Gastroesophageal sphincter (tissue), 4 donors: ENCODE results near the gene PSORS1C1. TPM values are rescaled to one million over a fixed set of nuclear protein-coding genes. Genes with fewer than 3 reads are reported as not detected.
"Not testable (repeated sequence)": the region's sequence is repeated elsewhere in the genome, so short reads cannot be mapped to it uniquely, and the experiment has no call there.

ENCODE experiments used
- ATAC-seq: fragments of 150-250 bp; one replicate; pipeline ENCODE4 v1.9.1; 2016; ENCODE audit warnings: mild to moderate bottlenecking, moderate library complexity
- H3K27ac ChIP-seq, 4 donors: fragments of 200-600 bp; sonication (generic) in 3 of 4; 1 replicate in 3 of 4; 2 replicates in 1 of 4; pipeline ENCODE4 v1.5.1; 2016 to 2019
- H3K27me3 ChIP-seq: fragments of 200-600 bp; sonication (generic); one replicate; pipeline ENCODE4 v1.5.1; 2019
- H3K36me3 ChIP-seq, 2 donors: fragments of 200-600 bp; sonication (generic); one replicate each; pipeline ENCODE4 v1.5.1; 2019; ENCODE audit warnings: control low read depth in 1 of 2
- H3K4me1 ChIP-seq, 3 donors: fragments of 200-600 bp; sonication (generic); 1 replicate in 2 of 3; 2 replicates in 1 of 3; pipeline ENCODE4 v1.5.1; 2016 to 2019; ENCODE audit warnings: control low read depth in 2 of 3
- H3K4me3 ChIP-seq, 2 donors: fragments of 200-600 bp; sonication (generic); one replicate each; pipeline ENCODE4 v1.5.1; 2019; ENCODE audit warnings: mild to moderate bottlenecking in 1 of 2, moderate library complexity in 1 of 2
- H3K9me3 ChIP-seq, 3 donors: fragments of 200-600 bp; sonication (generic); one replicate each; pipeline ENCODE4 v1.5.1; 2017 to 2019; ENCODE audit warnings: control low read depth in 2 of 3
- EP300 ChIP-seq: sonication (generic); formaldehyde crosslinking; IDR thresholded peaks from one replicate; pipeline ENCODE4 v1.6.1; 2017; ENCODE audit warnings: antibody characterized with exemption, mild to moderate bottlenecking
- POLR2A ChIP-seq, 2 donors: fragments of 450-650 bp; IDR thresholded peaks; one replicate each; pipeline ENCODE4 v1.6.1; 2017; ENCODE audit warnings: antibody characterized with exemption in 2 of 2, mild to moderate bottlenecking in 2 of 2, moderate library complexity in 1 of 2
- POLR2AphosphoS5 ChIP-seq: sonication (generic); formaldehyde crosslinking; IDR thresholded peaks from one replicate; pipeline ENCODE4 v1.6.1; 2017; ENCODE audit warnings: antibody characterized with exemption
- WGBS, 2 donors: methylation state at CpG; one replicate each; pipeline ENCODE4 v1.1.5; 2018; ENCODE audit warnings: low coverage in 1 of 2; 5-methylcytosine and 5-hydroxymethylcytosine counted together
- total RNA-seq, 4 donors: library from RNA; depleted of rRNA; stranded (reverse); fragments of >200 nt; gene quantifications; one replicate each; pipeline ENCODE4 v1.1.0, GENCODE V29; 2016
- TF ChIP-seq, protein P1 (sequence below), 4 experiments: fragments of 200-600 bp in 2 of 4; fragments of 450-650 bp in 2 of 4; sonication (generic) in 1 of 4; IDR thresholded peaks; one replicate each; pipeline ENCODE4 v1.5.1; 2017 to 2019; ENCODE audit warnings: antibody characterized with exemption in 4 of 4, mild to moderate bottlenecking in 2 of 4, moderate library complexity in 2 of 4

PSORS1C1 gene
- total RNA-seq, 4 donors from 2014 or later = 0.12 to 7.8 (median 1.7) TPM

DNA sequence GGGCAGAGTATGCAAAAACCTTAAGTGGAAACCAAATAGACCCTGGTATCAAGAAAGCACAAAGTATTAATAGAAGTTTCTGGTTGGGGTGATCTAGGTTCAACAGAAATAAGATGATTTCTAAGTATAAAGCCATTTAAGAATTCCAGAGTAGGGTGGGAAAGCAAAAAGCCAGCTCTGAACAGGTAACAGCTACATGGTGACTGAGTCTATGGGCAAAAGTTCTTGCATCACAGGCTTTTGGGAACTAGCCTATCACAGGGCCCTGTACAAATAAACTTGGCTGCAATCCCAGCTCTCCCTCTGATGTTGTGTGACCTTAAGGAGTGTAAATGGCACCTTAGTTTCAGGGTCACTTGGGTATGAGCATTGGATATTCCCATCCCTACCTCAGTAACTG is 49.3 kb downstream of the PSORS1C1 start:
- Histone ChIP-seq H3K36me3 (peaks cover 0 to 18% of the 10 kb centered on the region in 2 donors), H3K4me3 (no peak overlapping the region), H3K9me3 (no peaks in the 10 kb centered on the region), H3K4me1 (peaks cover 0 to 11% (median 8%) of the 10 kb centered on the region in 3 donors), H3K27ac (no peak overlapping the region), H3K27me3 (no peaks in the 10 kb centered on the region)
- no peak for ATAC-seq
- no peak for TF ChIP-seq POLR2A (IDR thresholded peaks at IDR 0.05)
- TF ChIP-seq, protein P1, sequence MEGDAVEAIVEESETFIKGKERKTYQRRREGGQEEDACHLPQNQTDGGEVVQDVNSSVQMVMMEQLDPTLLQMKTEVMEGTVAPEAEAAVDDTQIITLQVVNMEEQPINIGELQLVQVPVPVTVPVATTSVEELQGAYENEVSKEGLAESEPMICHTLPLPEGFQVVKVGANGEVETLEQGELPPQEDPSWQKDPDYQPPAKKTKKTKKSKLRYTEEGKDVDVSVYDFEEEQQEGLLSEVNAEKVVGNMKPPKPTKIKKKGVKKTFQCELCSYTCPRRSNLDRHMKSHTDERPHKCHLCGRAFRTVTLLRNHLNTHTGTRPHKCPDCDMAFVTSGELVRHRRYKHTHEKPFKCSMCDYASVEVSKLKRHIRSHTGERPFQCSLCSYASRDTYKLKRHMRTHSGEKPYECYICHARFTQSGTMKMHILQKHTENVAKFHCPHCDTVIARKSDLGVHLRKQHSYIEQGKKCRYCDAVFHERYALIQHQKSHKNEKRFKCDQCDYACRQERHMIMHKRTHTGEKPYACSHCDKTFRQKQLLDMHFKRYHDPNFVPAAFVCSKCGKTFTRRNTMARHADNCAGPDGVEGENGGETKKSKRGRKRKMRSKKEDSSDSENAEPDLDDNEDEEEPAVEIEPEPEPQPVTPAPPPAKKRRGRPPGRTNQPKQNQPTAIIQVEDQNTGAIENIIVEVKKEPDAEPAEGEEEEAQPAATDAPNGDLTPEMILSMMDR (IDR thresholded peaks at IDR 0.05) = no peak
- no peak for TF ChIP-seq EP300
- no peak for TF ChIP-seq POLR2AphosphoS5

DNA sequence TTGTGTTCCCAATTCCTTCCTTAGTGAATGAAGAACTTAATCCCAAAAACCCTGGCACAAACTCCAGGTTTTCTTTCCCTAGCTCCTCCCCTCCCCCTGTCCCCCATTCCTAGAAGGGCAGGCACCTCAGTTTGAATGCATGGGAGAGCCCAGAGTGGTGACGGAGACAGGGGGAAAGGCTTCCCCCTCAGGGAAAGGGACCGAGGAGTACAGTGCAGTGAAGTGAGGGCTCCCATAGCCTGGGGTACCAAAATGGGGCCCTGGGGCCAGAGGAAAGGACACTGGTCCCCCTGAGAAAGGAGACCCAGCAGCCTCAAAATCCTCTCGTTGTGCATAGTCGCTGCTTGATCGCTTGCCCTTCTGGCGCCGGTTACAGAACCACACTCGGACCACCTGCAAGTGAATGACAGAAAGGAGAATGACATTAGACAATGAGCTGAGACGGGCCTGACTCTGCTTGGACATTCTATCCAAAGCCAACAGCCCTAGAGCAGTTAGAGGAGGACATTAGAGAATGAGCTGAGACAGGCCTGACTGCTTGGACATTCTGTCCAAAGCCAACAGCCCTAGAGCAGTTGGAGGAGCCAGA is 50.0 kb downstream of the PSORS1C1 start:
- not testable (repeated sequence) for H3K27ac ChIP-seq, H3K9me3 ChIP-seq, H3K4me3 ChIP-seq, ATAC-seq, H3K4me1 ChIP-seq, H3K27me3 ChIP-seq
- WGBS, 2 donors = no CpG with 5 or more reads among the region's 9 CpGs
- H3K36me3 ChIP-seq = peaks cover 0 to 18% of the 10 kb centered on the region in 2 donors

DNA sequence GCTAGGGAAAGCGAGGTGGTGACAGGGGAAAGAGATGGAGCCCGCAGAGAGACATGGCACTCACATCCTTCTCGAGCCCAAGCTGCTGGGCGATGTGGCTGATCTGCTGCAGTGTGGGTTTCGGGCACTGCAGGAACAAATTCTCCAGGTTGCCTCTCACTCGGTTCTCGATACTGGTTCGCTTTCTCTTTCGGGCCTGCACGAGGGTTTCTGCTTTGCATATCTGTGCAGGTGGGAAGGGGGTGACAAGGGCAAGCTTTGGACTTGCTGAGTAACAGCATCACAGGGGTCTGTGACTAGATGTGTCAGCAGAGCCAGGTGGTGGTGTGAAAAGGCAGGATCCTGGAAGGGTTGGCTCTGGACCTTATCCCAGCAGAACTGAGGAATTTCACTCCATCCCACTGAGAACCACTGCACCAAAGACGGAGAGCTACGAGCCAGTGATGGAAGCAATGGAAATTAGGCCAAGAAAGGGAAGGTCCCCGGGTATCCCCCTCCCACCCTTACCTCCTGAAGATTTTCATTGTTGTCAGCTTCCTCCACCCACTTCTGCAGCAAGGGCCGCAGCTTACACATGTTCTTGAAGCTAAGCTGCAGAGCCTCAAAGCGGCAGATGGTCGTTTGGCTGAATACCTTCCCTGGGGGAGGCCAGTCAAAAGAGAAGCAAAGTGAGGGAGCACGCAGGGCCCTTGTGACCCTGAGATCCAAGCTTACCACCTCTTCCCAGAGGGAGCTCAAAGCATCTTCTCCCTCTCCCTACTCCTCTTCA is 50.6 kb downstream of the PSORS1C1 start:
- not testable (repeated sequence) for H3K27ac ChIP-seq, H3K4me1 ChIP-seq, H3K4me3 ChIP-seq, H3K9me3 ChIP-seq, ATAC-seq, H3K27me3 ChIP-seq
- WGBS, 2 donors = 76 to 94% methylated on average over 9 to 11 of the region's 17 CpGs
- peaks cover 0 to 18% of the 10 kb centered on the region in 2 donors for H3K36me3 ChIP-seq

DNA sequence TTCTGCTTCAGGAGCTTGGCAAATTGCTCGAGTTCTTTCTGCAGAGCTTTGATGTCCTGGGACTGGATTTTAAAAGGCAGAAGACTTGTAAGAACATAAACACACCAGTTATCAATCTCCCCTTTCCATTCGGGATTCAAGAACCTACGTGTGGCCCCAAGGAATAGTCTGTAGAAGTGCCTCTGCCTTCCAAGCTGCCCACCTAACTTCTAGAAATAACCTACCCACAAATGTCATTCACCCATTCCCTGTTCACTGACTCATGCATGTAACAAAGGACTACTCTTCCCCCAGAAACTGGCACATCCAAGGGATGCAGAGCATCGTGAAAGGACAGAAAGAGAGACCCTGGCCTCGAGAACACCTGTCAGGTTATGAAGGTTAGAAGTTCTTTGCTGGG is 51.4 kb downstream of the PSORS1C1 start:
- no peak for ATAC-seq
- Histone ChIP-seq H3K27me3 (peaks cover 1% of the 10 kb centered on the region), H3K4me3 (no peak overlapping the region), H3K4me1 (no peaks in the 10 kb centered on the region), H3K27ac (no peak overlapping the region), H3K9me3 (no peaks in the 10 kb centered on the region), H3K36me3 (peaks cover 0 to 18% of the 10 kb centered on the region in 2 donors)
- WGBS, 2 donors = 65 to 70% methylated on average over 2 to 4 of the region's 5 CpGs
- TF ChIP-seq POLR2AphosphoS5 = no peak
- no peak for TF ChIP-seq EP300
- no peak for TF ChIP-seq POLR2A (IDR thresholded peaks at IDR 0.05)
- TF ChIP-seq, protein P1 (IDR thresholded peaks at IDR 0.05) = no peak

DNA sequence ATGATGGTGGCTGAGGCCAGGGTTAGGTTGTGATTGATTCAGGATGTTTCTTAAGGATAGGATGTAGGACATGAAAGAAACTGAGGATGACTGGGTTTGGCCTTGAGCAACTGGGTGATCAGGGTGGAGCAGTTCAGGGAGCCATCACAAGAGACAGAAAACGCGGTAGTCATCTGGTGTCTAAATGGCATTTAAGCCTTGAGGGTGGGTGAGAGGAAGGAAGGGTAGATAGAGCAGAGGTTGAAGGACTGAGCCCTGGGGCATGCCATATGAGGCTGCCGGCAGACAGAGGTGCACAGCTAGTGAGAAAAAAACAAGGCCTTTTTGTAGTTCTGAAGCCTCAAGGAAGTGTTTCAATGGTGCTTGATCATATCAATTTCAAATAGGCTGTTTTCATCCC is 54.0 kb downstream of the PSORS1C1 start:
- ATAC-seq = no peak
- Histone ChIP-seq H3K36me3 (no peaks in the 10 kb centered on the region), H3K4me1 (no peaks in the 10 kb centered on the region), H3K27me3 (peaks cover 12% of the 10 kb centered on the region), H3K9me3 (no peaks in the 10 kb centered on the region), H3K4me3 (no peak overlapping the region), H3K27ac (no peak overlapping the region)
- TF ChIP-seq POLR2AphosphoS5 = no peak
- no peak for TF ChIP-seq POLR2A (IDR thresholded peaks at IDR 0.05)
- no peak for TF ChIP-seq EP300
- TF ChIP-seq, protein P1 (IDR thresholded peaks at IDR 0.05) = no peak
- 59 to 77% methylated on average over 2 to 3 of the region's 3 CpGs for WGBS, 2 donors
